ENCODE data around the gene SEPTIN11.

- no peak for TF ChIP-seq CTCF (conservative IDR thresholded peaks at IDR 0.05; ENCODE audit: low read depth, low read length)
- TF ChIP-seq EZH2 (IDR thresholded peaks at IDR 0.05; ENCODE audit: borderline replicate concordance, low read depth, low read length, poor library complexity, severe bottlenecking), result no peak
Measured at GRCh38 chr4:76926841-76927240, 22.7 kb upstream of the SEPTIN11 start.
